Left lobe of liver (tissue), 2 donors: ENCODE data around the gene FKBP2. TPM values are rescaled to one million over a fixed set of nuclear protein-coding genes. Genes with fewer than 3 reads are reported as not detected.
"Not testable (repeated sequence)": the region's sequence is repeated elsewhere in the genome, so short reads cannot be mapped to it uniquely, and the experiment has no call there.

ENCODE experiments used
- ATAC-seq: fragments of 200-7000 bp; cut with Tn5 transposase; one replicate; pipeline ENCODE4 v1.9.1; 2020; ENCODE audit warnings: mild to moderate bottlenecking, moderate library complexity
- DNase-seq: peaks from one replicate; pipeline ENCODE4 v3.0.0-alpha.2; 2020; ENCODE audit warnings: low spot score
- total RNA-seq: library from RNA; stranded (reverse); gene quantifications from one replicate; pipeline ENCODE4 v1.2.1, GENCODE V29; 2021
- donor health status: DM: no; HTN: no; CAD: no; lungs with moderate emphysema.
- donor health status: DM: no; HTN: yes; CAD: no.

Gene FKBP2
- total RNA-seq, 1 donor from 2014 or later = 82.6 TPM

GRCh38 chr11:64232182-64232966 lies 8.5 kb upstream of the FKBP2 start:
- ATAC-seq (no peak), DNase-seq (no peak)

GRCh38 chr11:64232967-64233315 lies 8.0 kb upstream of the FKBP2 start:
- ATAC-seq = no peak

GRCh38 chr11:64233913-64234586 lies 6.8 kb upstream of the FKBP2 start, which contains the start of gene VEGFB:
Gene VEGFB (plus strand): TSS chr11:64234584. CDS start chr11:64234834, 250 bp downstream.
- DNase-seq = peak; percentile 76

More at GRCh38 chr11:64232967-64233315, 8.0 kb upstream of the FKBP2 start:
- no peak for DNase-seq

GRCh38 chr11:64234647-64235379 lies 6.1 kb upstream of the FKBP2 start:
- no peak for DNase-seq
- peak; percentile 39 for ATAC-seq

More at GRCh38 chr11:64233913-64234586, 6.8 kb upstream of the FKBP2 start, which contains the start of gene VEGFB:
- peak; percentile 58 for ATAC-seq

- no peak for ATAC-seq
- DNase-seq = no peak
Observed at GRCh38 chr11:64235437-64236161, 5.3 kb upstream of the FKBP2 start.

GRCh38 chr11:64237484-64237951 lies 3.4 kb upstream of the FKBP2 start:
- DNase-seq (peak; percentile 97), ATAC-seq (peak; percentile 41)

GRCh38 chr11:64238076-64238475 lies 2.8 kb upstream of the FKBP2 start:
- DNase-seq = no peak

GRCh38 chr11:64238999-64239398 lies 1.9 kb upstream of the FKBP2 start:
- no peak for DNase-seq
- no peak for ATAC-seq

More at GRCh38 chr11:64238076-64238475, 2.8 kb upstream of the FKBP2 start:
- no peak for ATAC-seq

- no peak for ATAC-seq
Observed at GRCh38 chr11:64239662-64240434, 1.0 kb upstream of the FKBP2 start.

GRCh38 chr11:64241241-64241490 lies 271 bp downstream of the FKBP2 start:
- DNase-seq = peak; percentile 100
- ATAC-seq = peak; percentile 78

More at GRCh38 chr11:64239662-64240434, 1.0 kb upstream of the FKBP2 start:
- DNase-seq = no peak

GRCh38 chr11:64241491-64242374 lies 838 bp downstream of the FKBP2 start:
- ATAC-seq = peak; percentile 26
- DNase-seq = peak; percentile 77

- no peak for ATAC-seq
- no peak for DNase-seq
Observed at GRCh38 chr11:64243236-64243854, 2.5 kb downstream of the FKBP2 start.

- ATAC-seq = no peak
- no peak for DNase-seq
Observed at GRCh38 chr11:64244107-64244506, 3.2 kb downstream of the FKBP2 start.

- DNase-seq = no peak
- no peak for ATAC-seq
Observed at GRCh38 chr11:64244966-64245365, 4.1 kb downstream of the FKBP2 start.

- DNase-seq (peak; percentile 68), ATAC-seq (no peak)
Observed at GRCh38 chr11:64245401-64245796, 4.5 kb downstream of the FKBP2 start.

- ATAC-seq (peak; percentile 3), DNase-seq (peak; percentile 67)
Observed at GRCh38 chr11:64245797-64246620, 5.1 kb downstream of the FKBP2 start.

GRCh38 chr11:64246621-64246870 lies 5.7 kb downstream of the FKBP2 start:
- not testable (repeated sequence) for ATAC-seq, DNase-seq
